ENCODE measurements around the gene MAGI1.

The MAGI1 gene

DNA sequence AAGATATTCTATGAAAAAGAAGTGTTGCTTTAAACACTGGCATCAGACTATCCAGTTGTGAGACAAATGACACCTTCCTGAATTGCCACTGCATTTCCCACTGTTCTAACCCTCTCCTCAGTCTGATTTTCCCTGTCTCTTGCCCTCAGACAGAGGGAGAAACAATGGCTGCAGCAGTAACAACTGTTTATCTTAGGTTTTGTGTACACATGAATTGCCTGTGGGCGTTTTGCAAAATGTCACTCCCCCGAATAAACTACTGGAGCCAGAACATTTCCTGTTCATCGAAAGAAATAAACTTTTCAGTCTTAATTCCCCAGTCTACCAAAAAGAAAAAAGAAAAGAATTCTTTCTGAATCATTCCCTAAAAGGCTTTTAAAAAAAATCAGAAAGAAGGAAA, 155.1 kb downstream of the MAGI1 start:
- TF ChIP-seq ZC3H10 (CRISPR knock-in tag; IDR thresholded peaks at IDR 0.05) (no peak), ZNF70 (CRISPR knock-in tag; IDR thresholded peaks at IDR 0.05) (no peak), ZNF565 (CRISPR knock-in tag; conservative IDR thresholded peaks at IDR 0.05; ENCODE audit: low read depth) (no peak), ESRRG (CRISPR knock-in tag; IDR thresholded peaks at IDR 0.05) (no peak), ZFP30 (CRISPR knock-in tag; IDR thresholded peaks at IDR 0.05) (no peak), SNAI2 (CRISPR knock-in tag; IDR thresholded peaks at IDR 0.05) (no peak), TCF4 (CRISPR knock-in tag; IDR thresholded peaks at IDR 0.05; ENCODE audit: borderline replicate concordance) (no peak), CSDC2 (CRISPR knock-in tag; IDR thresholded peaks at IDR 0.05) (no peak)
- TF ChIP-seq, protein P1, sequence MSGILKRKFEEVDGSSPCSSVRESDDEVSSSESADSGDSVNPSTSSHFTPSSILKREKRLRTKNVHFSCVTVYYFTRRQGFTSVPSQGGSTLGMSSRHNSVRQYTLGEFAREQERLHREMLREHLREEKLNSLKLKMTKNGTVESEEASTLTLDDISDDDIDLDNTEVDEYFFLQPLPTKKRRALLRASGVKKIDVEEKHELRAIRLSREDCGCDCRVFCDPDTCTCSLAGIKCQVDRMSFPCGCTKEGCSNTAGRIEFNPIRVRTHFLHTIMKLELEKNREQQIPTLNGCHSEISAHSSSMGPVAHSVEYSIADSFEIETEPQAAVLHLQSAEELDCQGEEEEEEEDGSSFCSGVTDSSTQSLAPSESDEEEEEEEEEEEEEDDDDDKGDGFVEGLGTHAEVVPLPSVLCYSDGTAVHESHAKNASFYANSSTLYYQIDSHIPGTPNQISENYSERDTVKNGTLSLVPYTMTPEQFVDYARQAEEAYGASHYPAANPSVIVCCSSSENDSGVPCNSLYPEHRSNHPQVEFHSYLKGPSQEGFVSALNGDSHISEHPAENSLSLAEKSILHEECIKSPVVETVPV (CRISPR knock-in tag; IDR thresholded peaks at IDR 0.05) = no peak
- TF ChIP-seq, protein P2, sequence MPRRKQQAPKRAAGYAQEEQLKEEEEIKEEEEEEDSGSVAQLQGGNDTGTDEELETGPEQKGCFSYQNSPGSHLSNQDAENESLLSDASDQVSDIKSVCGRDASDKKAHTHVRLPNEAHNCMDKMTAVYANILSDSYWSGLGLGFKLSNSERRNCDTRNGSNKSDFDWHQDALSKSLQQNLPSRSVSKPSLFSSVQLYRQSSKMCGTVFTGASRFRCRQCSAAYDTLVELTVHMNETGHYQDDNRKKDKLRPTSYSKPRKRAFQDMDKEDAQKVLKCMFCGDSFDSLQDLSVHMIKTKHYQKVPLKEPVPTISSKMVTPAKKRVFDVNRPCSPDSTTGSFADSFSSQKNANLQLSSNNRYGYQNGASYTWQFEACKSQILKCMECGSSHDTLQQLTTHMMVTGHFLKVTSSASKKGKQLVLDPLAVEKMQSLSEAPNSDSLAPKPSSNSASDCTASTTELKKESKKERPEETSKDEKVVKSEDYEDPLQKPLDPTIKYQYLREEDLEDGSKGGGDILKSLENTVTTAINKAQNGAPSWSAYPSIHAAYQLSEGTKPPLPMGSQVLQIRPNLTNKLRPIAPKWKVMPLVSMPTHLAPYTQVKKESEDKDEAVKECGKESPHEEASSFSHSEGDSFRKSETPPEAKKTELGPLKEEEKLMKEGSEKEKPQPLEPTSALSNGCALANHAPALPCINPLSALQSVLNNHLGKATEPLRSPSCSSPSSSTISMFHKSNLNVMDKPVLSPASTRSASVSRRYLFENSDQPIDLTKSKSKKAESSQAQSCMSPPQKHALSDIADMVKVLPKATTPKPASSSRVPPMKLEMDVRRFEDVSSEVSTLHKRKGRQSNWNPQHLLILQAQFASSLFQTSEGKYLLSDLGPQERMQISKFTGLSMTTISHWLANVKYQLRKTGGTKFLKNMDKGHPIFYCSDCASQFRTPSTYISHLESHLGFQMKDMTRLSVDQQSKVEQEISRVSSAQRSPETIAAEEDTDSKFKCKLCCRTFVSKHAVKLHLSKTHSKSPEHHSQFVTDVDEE (CRISPR knock-in tag; IDR thresholded peaks at IDR 0.05) = no peak
- TF ChIP-seq, protein P3, sequence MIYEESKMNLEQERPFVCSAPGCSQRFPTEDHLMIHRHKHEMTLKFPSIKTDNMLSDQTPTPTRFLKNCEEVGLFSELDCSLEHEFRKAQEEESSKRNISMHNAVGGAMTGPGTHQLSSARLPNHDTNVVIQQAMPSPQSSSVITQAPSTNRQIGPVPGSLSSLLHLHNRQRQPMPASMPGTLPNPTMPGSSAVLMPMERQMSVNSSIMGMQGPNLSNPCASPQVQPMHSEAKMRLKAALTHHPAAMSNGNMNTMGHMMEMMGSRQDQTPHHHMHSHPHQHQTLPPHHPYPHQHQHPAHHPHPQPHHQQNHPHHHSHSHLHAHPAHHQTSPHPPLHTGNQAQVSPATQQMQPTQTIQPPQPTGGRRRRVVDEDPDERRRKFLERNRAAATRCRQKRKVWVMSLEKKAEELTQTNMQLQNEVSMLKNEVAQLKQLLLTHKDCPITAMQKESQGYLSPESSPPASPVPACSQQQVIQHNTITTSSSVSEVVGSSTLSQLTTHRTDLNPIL (CRISPR knock-in tag; IDR thresholded peaks at IDR 0.05; ENCODE audit: low read depth) = no peak
- TF ChIP-seq, protein P4, sequence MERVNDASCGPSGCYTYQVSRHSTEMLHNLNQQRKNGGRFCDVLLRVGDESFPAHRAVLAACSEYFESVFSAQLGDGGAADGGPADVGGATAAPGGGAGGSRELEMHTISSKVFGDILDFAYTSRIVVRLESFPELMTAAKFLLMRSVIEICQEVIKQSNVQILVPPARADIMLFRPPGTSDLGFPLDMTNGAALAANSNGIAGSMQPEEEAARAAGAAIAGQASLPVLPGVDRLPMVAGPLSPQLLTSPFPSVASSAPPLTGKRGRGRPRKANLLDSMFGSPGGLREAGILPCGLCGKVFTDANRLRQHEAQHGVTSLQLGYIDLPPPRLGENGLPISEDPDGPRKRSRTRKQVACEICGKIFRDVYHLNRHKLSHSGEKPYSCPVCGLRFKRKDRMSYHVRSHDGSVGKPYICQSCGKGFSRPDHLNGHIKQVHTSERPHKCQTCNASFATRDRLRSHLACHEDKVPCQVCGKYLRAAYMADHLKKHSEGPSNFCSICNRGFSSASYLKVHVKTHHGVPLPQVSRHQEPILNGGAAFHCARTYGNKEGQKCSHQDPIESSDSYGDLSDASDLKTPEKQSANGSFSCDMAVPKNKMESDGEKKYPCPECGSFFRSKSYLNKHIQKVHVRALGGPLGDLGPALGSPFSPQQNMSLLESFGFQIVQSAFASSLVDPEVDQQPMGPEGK (CRISPR knock-in tag; IDR thresholded peaks at IDR 0.05; ENCODE audit: borderline replicate concordance) = no peak
- no peak; the same call in 2 of the 3 replicates for ATAC-seq

DNA sequence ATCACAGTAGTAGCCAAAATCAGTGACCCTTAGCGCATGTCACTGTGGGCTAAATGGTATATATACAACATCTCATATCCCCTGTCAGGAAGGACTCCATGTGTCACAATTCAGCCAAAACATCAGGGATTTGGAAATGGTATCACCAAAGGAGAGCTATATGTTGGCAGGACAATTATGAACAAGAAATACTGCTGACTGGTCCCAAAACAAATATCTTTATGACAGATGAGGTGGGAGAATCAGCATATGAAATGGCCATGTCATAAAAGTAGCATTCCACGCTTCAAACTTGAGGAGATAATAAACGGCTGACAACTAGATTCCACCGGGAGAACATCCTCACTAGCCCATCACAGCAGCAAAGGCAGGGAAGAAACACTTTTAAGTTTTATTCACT, 158.4 kb downstream of the MAGI1 start:
- TF ChIP-seq, protein P3 (CRISPR knock-in tag; IDR thresholded peaks at IDR 0.05; ENCODE audit: low read depth) = no peak
- TF ChIP-seq SNAI2 (CRISPR knock-in tag; IDR thresholded peaks at IDR 0.05) (no peak), ARNTL (CRISPR knock-in tag; IDR thresholded peaks at IDR 0.05; ENCODE audit: borderline replicate concordance, low read depth) (no peak), RARB (CRISPR knock-in tag; IDR thresholded peaks at IDR 0.05) (no peak), OSR1 (CRISPR knock-in tag; IDR thresholded peaks at IDR 0.05) (no peak), ZFP30 (CRISPR knock-in tag; IDR thresholded peaks at IDR 0.05) (no peak), ZNF70 (CRISPR knock-in tag; IDR thresholded peaks at IDR 0.05) (no peak), ISL1 (CRISPR knock-in tag; IDR thresholded peaks at IDR 0.05) (no peak), GLIS3 (CRISPR knock-in tag; IDR thresholded peaks at IDR 0.05) (no peak), ZC3H10 (CRISPR knock-in tag; IDR thresholded peaks at IDR 0.05) (no peak), TOX (CRISPR knock-in tag; IDR thresholded peaks at IDR 0.05; ENCODE audit: borderline replicate concordance) (no peak), ZFP3 (CRISPR knock-in tag; IDR thresholded peaks at IDR 0.05) (no peak), CSDC2 (CRISPR knock-in tag; IDR thresholded peaks at IDR 0.05) (no peak), ESRRG (CRISPR knock-in tag; IDR thresholded peaks at IDR 0.05) (no peak), ZNF8 (CRISPR knock-in tag; IDR thresholded peaks at IDR 0.05) (no peak)
- TF ChIP-seq, protein P5, sequence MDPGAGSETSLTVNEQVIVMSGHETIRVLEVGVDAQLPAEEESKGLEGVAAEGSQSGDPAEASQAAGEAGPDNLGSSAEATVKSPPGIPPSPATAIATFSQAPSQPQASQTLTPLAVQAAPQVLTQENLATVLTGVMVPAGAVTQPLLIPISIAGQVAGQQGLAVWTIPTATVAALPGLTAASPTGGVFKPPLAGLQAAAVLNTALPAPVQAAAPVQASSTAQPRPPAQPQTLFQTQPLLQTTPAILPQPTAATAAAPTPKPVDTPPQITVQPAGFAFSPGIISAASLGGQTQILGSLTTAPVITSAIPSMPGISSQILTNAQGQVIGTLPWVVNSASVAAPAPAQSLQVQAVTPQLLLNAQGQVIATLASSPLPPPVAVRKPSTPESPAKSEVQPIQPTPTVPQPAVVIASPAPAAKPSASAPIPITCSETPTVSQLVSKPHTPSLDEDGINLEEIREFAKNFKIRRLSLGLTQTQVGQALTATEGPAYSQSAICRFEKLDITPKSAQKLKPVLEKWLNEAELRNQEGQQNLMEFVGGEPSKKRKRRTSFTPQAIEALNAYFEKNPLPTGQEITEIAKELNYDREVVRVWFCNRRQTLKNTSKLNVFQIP (CRISPR knock-in tag; IDR thresholded peaks at IDR 0.05; ENCODE audit: borderline replicate concordance, low read depth) = no peak
- TF ChIP-seq, protein P2 (CRISPR knock-in tag; IDR thresholded peaks at IDR 0.05) = no peak
- no peak for ATAC-seq
